ENCODE results near the gene PPIL4. TPM values are rescaled to one million over a fixed set of nuclear protein-coding genes. Genes with fewer than 3 reads are reported as not detected.
A peak's percentile ranks its signal among the peaks of the same experiment; 100 is the strongest.

The PPIL4 gene
- total and polyA plus RNA-seq, 2 donors from 2014 or later = 18.0 to 30.1 TPM

DNA sequence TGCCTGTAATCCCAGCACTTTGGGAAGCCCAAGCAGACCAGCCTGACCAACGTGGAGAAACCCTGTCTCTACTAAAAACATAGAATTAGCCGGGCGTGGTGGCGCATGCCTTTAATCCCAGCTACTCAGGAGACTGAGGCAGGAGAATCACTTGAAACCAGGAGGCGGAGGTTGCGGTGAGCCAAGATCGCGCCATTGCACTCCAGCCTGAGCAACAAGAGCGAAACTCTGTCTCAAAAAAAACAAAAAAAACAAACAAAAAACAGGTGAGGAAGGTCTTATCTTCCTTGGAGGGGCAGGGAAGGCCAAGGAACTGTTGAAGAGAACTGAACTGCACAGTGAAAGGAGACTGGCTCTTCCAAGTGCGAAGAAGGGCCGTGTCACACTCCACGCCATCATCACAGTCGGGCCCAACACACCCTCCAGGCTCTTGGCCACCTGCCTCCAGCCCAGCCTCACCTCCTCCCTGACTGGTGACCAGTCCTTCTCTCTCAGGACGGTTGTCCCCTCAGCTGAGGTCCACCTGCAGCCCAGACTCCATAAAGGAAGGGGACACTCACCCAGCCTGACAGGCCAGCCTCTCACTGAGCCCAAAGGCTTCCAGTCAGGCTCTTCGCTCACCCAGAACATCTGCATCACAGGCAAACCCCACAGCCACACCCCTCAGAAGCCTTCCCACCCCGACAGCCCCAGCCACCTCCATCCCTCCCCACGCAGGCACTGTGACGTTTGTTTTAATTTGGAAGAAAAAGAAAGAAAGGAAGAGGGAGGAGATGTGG, 65.2 kb downstream of the PPIL4 start:
- FAIRE-seq (no peak), DNase-seq (no peak)
- TF ChIP-seq, protein P1, sequence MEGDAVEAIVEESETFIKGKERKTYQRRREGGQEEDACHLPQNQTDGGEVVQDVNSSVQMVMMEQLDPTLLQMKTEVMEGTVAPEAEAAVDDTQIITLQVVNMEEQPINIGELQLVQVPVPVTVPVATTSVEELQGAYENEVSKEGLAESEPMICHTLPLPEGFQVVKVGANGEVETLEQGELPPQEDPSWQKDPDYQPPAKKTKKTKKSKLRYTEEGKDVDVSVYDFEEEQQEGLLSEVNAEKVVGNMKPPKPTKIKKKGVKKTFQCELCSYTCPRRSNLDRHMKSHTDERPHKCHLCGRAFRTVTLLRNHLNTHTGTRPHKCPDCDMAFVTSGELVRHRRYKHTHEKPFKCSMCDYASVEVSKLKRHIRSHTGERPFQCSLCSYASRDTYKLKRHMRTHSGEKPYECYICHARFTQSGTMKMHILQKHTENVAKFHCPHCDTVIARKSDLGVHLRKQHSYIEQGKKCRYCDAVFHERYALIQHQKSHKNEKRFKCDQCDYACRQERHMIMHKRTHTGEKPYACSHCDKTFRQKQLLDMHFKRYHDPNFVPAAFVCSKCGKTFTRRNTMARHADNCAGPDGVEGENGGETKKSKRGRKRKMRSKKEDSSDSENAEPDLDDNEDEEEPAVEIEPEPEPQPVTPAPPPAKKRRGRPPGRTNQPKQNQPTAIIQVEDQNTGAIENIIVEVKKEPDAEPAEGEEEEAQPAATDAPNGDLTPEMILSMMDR (IDR thresholded peaks at IDR 0.05; ENCODE audit: borderline replicate concordance, extremely low read depth, insufficient read depth) = no peak
- intact Hi-C loops (cut with DNase I) = no loop called here
- no peaks in the 10 kb centered on the region for H3K9me3 ChIP-seq (ENCODE audit: control insufficient read depth in 2 of 3, insufficient read depth in 1 of 3, low read length in 3 of 3)
- H3K36me3 ChIP-seq (ENCODE audit: control insufficient read depth in 2 of 3, insufficient read depth in 3 of 3, low read length in 3 of 3) = no peaks in the 10 kb centered on the region
- H3K9ac ChIP-seq (ENCODE audit: low read length in 3 of 3) = no peak overlapping the region
- H3K4me1 ChIP-seq (ENCODE audit: control insufficient read depth in 2 of 3, insufficient read depth in 2 of 3, low read depth in 1 of 3, low read length in 3 of 3) = peaks cover 0 to 21% (median 13%) of the 10 kb centered on the region in 3 donors
- H3K27me3 ChIP-seq (ENCODE audit: control insufficient read depth, insufficient read depth, low read length) = no peaks in the 10 kb centered on the region
- H3K27ac ChIP-seq (ENCODE audit: low read depth in 2 of 2, low read length in 2 of 2) = peak overlapping the region in 1 of 2 donors; percentile 26
- no peak overlapping the region for H3K4me3 ChIP-seq (ENCODE audit: low read length in 3 of 3)

DNA sequence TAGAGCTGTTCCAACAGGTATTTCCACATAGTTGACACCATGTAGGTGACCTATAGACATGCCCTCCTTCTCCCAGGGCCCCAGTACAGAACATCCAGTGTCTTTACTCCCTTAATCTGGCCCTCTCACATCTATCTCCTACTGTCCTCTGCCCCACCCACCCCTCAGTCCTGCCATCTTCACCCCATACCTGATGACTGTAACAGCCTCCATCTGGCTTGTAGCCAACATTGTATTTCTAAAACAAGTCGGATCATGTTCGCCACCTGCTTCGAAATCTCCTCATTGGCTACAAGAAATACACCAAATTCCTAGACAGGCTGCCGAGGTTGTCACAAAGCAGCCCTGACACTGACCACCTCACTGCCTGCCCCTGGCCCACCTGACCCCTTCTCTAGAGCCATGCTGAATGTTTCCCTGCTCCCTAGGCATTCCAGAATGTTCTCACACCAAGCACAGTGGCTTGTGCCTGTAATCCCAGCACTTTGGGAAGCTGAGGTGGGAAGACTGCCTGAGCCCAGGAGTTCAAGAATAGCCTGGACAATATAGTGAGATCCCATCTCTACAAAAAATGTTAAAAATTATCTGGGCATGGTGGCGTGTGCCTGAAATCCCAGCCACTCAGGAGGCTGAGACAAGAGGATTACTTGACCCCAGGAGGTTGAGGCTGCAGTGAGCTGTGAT, 67.1 kb downstream of the PPIL4 start:
- H3K9me3 ChIP-seq (ENCODE audit: control insufficient read depth in 2 of 3, insufficient read depth in 1 of 3, low read length in 3 of 3) = no peaks in the 10 kb centered on the region
- no peak overlapping the region for H3K4me3 ChIP-seq (ENCODE audit: low read length in 3 of 3)
- TF ChIP-seq, protein P1 (IDR thresholded peaks at IDR 0.05; ENCODE audit: borderline replicate concordance, extremely low read depth, insufficient read depth) = no peak
- FAIRE-seq (no peak), DNase-seq (no peak)
- intact Hi-C loops (cut with DNase I) = no loop called here
- H3K36me3 ChIP-seq (ENCODE audit: control insufficient read depth in 2 of 3, insufficient read depth in 3 of 3, low read length in 3 of 3) = no peaks in the 10 kb centered on the region
- H3K9ac ChIP-seq (ENCODE audit: low read length in 3 of 3) = no peak overlapping the region
- H3K4me1 ChIP-seq (ENCODE audit: control insufficient read depth in 2 of 3, insufficient read depth in 2 of 3, low read depth in 1 of 3, low read length in 3 of 3) = peaks cover 0 to 10% (median 9%) of the 10 kb centered on the region in 3 donors
- no peak overlapping the region for H3K27ac ChIP-seq (ENCODE audit: low read depth in 2 of 2, low read length in 2 of 2)
- no peaks in the 10 kb centered on the region for H3K27me3 ChIP-seq (ENCODE audit: control insufficient read depth, insufficient read depth, low read length)

DNA sequence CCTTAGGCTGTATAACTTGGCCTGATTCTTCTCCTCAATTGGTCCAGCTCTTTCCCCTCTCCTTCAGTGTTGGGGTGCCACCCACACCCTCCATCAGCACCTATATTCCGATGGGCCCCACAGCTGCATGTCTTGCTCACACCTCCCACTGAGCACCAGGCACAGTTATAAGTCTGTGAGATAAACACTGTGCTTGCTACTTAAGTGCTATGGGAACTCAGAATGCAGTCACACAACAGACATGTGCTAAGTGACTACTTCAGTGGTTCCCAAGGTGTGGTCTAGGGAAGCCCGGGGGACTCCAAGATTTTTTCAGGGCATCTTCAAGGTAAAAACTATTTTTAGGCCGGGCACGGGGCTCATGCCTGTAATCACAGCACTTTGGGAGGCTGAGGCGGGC, 68.3 kb downstream of the PPIL4 start:
- intact Hi-C loops (cut with DNase I) = no loop called here
- H3K4me3 ChIP-seq (ENCODE audit: low read length in 3 of 3) = no peak overlapping the region
- DNase-seq (no peak), FAIRE-seq (no peak)
- no peaks in the 10 kb centered on the region for H3K27me3 ChIP-seq (ENCODE audit: control insufficient read depth, insufficient read depth, low read length)
- peaks cover 0 to 7% (median 4%) of the 10 kb centered on the region in 3 donors for H3K4me1 ChIP-seq (ENCODE audit: control insufficient read depth in 2 of 3, insufficient read depth in 2 of 3, low read depth in 1 of 3, low read length in 3 of 3)
- H3K36me3 ChIP-seq (ENCODE audit: control insufficient read depth in 2 of 3, insufficient read depth in 3 of 3, low read length in 3 of 3) = no peaks in the 10 kb centered on the region
- TF ChIP-seq, protein P1 (IDR thresholded peaks at IDR 0.05; ENCODE audit: borderline replicate concordance, extremely low read depth, insufficient read depth) = no peak
- H3K9ac ChIP-seq (ENCODE audit: low read length in 3 of 3) = no peak overlapping the region
- no peak overlapping the region for H3K27ac ChIP-seq (ENCODE audit: low read depth in 2 of 2, low read length in 2 of 2)
- H3K9me3 ChIP-seq (ENCODE audit: control insufficient read depth in 2 of 3, insufficient read depth in 1 of 3, low read length in 3 of 3) = no peaks in the 10 kb centered on the region
